Endothelial cell of umbilical vein (primary cell): ENCODE measurements around the gene VPS25. TPM values are rescaled to one million over a fixed set of nuclear protein-coding genes. Genes with fewer than 3 reads are reported as not detected.

Experiments used
- BruUV-seq: library from RNA; stranded (reverse); fragments of 400-500 nt; replicated peaks from 2 replicates; lab custom pipeline; 2021; lab: Mats Ljungman, UMichigan
- CTCF ChIA-PET: fragments of 300-600, 350-600 bp; sonication (Branson Sonifier 250); formaldehyde crosslinking; loops from one replicate; lab custom pipeline; 2021; ENCODE audit warnings: antibody characterized with exemption, inconsistent platforms; lab: Charles Lee
- POLR2A ChIA-PET: fragments of 300-600, 350-600 bp; sonication (Branson Sonifier 250); formaldehyde crosslinking; loops from one replicate; lab custom pipeline; 2021; ENCODE audit warnings: antibody characterized with exemption, inconsistent platforms; lab: Charles Lee
- DNase-seq: peaks from one replicate; pipeline ENCODE4 v3.0.0-alpha.2; 2011; ENCODE audit warnings: low read depth, low spot score
- FAIRE-seq: peaks from 2 replicates; lab custom pipeline; 2011; peaks lifted over from hg19 to GRCh38; lab: Jason Lieb, UNC
- H2AFZ ChIP-seq: 2 replicates; pipeline ENCODE4 v1.6.0; 2012; ENCODE audit warnings: low read depth, low read length, control low read depth, inconsistent platforms
- H3K27ac ChIP-seq: 2 replicates; pipeline ENCODE4 v1.5.1; 2011; ENCODE audit warnings: low read depth, mild to moderate bottlenecking, control low read depth, low read length, moderate library complexity; ENCODE audit not compliant: insufficient read depth
- H3K27me3 ChIP-seq, 2 experiments: 2 replicates each; pipeline versions ENCODE4 v1.6.0 to v1.6.1; 2011; ENCODE audit warnings: low read length in 2 of 2, mixed read lengths in 1 of 2; ENCODE audit not compliant: control insufficient read depth in 2 of 2, insufficient read depth in 2 of 2
- H3K36me3 ChIP-seq, 2 experiments: 2 replicates in 1 of 2; 3 replicates in 1 of 2; pipeline ENCODE4 v1.5.1; 2011; ENCODE audit warnings: low read length in 2 of 2, mild to moderate bottlenecking in 1 of 2, moderate library complexity in 1 of 2; ENCODE audit not compliant: control insufficient read depth in 2 of 2, insufficient read depth in 2 of 2; ENCODE audit errors: extremely low read depth in 1 of 2
- H3K4me1 ChIP-seq: 3 replicates; pipeline ENCODE4 v1.5.1; 2011; ENCODE audit warnings: mild to moderate bottlenecking, low read length; ENCODE audit not compliant: control insufficient read depth, insufficient read depth; ENCODE audit errors: extremely low read depth
- H3K4me2 ChIP-seq: 2 replicates; pipeline ENCODE4 v1.6.1; 2011; ENCODE audit warnings: low read length, control low read depth, mixed read lengths; ENCODE audit not compliant: insufficient read depth
- H3K4me3 ChIP-seq, 3 experiments: fragments of 200-600 bp in 1 of 3; sonication (generic), shearing (Covaris generic) in 1 of 3; replicated peaks in 1 of 3; 2 replicates each; pipeline ENCODE4 v1.5.1; 2011 to 2016; ENCODE audit warnings: control low read depth in 3 of 3, low read length in 3 of 3, mild to moderate bottlenecking in 2 of 3, inconsistent platforms in 1 of 3, low read depth in 1 of 3, moderate library complexity in 1 of 3; ENCODE audit not compliant: insufficient read depth in 1 of 3
- H3K79me2 ChIP-seq: 2 replicates; pipeline ENCODE4 v1.6.0; 2012; ENCODE audit warnings: low read length, inconsistent platforms; ENCODE audit not compliant: control insufficient read depth, insufficient read depth
- H3K9ac ChIP-seq: replicated peaks from 2 replicates; pipeline ENCODE3; 2011; ENCODE audit warnings: low read length, control low read depth; ENCODE audit not compliant: insufficient read depth; ENCODE audit errors: extremely low read depth
- H3K9me1 ChIP-seq: replicated peaks from 3 replicates; pipeline ENCODE4 v1.6.0; 2011; ENCODE audit warnings: mild to moderate bottlenecking, low read length; ENCODE audit not compliant: control insufficient read depth, insufficient read depth; ENCODE audit errors: extremely low read depth
- H3K9me3 ChIP-seq: replicated peaks from 2 replicates; pipeline ENCODE4 v1.5.1; 2012; ENCODE audit warnings: low read length, inconsistent platforms; ENCODE audit not compliant: control insufficient read depth, insufficient read depth
- H4K20me1 ChIP-seq: replicated peaks from 2 replicates; pipeline ENCODE3; 2011; ENCODE audit warnings: mild to moderate bottlenecking, low read length; ENCODE audit not compliant: control insufficient read depth, insufficient read depth; ENCODE audit errors: extremely low read depth
- CTCF ChIP-seq, 2 donors: IDR thresholded peaks; 1 replicate in 1 of 2; 2 replicates in 1 of 2; pipeline ENCODE4 v1.5.1; 2011; ENCODE audit warnings: low read length in 2 of 2, mild to moderate bottlenecking in 2 of 2, moderate library complexity in 2 of 2, control low read depth in 1 of 2, inconsistent platforms in 1 of 2, low read depth in 1 of 2; ENCODE audit not compliant: insufficient read depth in 1 of 2; ENCODE audit errors: extremely low read depth in 1 of 2
- EZH2 ChIP-seq: IDR thresholded peaks from 2 replicates; pipeline ENCODE4 v1.6.1; 2012; ENCODE audit warnings: borderline replicate concordance, low read depth, mild to moderate bottlenecking, moderate library complexity, low read length, inconsistent platforms; ENCODE audit not compliant: severe bottlenecking
- FOS ChIP-seq: IDR thresholded peaks from 2 replicates; pipeline ENCODE4 v1.6.1; 2011; ENCODE audit warnings: mild to moderate bottlenecking, low read length, moderate library complexity, borderline replicate concordance; ENCODE audit not compliant: insufficient read depth
- GATA2 ChIP-seq: IDR thresholded peaks from 2 replicates; pipeline ENCODE4 v1.7.0; 2011; ENCODE audit warnings: low read depth, mild to moderate bottlenecking, moderate library complexity, mixed read lengths, low read length; ENCODE audit not compliant: insufficient read length, insufficient read depth
- JUN ChIP-seq: IDR thresholded peaks from 2 replicates; pipeline ENCODE4 v1.6.1; 2011; ENCODE audit warnings: borderline replicate concordance, low read depth; ENCODE audit not compliant: insufficient read length, insufficient read depth
- MAX ChIP-seq: IDR thresholded peaks from 2 replicates; pipeline ENCODE4 v1.6.1; 2011; ENCODE audit not compliant: insufficient read depth, insufficient read length
- MYC ChIP-seq: IDR thresholded peaks from one replicate; pipeline ENCODE4 v1.6.1; 2011; ENCODE audit warnings: mild to moderate bottlenecking, low read depth, low read length
- POLR2A ChIP-seq: IDR thresholded peaks from 2 replicates; pipeline ENCODE4 v1.6.1; 2012; ENCODE audit warnings: low read depth, mild to moderate bottlenecking, control low read depth, low read length
- POLR2AphosphoS5 ChIP-seq: IDR thresholded peaks from 2 replicates; pipeline ENCODE4 v1.6.1; 2012; ENCODE audit warnings: low read depth, mild to moderate bottlenecking, control low read depth, low read length, moderate library complexity; ENCODE audit not compliant: insufficient read depth
- dilution Hi-C: fragments of 300-500 bp; cut with MboI; formaldehyde crosslinking; loops from one replicate; pipeline ENCODE4 v1.15.0; 2019; ENCODE audit warnings: low sequenced_read_pairs; ENCODE audit not compliant: extremely low pct_ligation_motif_present
- intact Hi-C: fragments of 100-400 bp; cut with micrococcal nuclease; formaldehyde crosslinking; loops from one replicate; pipeline ENCODE4 v1.10.0; 2022
- polyA plus RNA-seq, 4 experiments: library from polyadenylated mRNA; depleted of rRNA in 3 of 4; stranded (reverse) in 3 of 4; unstranded in 1 of 4; fragments of >200 nt; gene quantifications; 2 replicates each; pipeline versions ENCODE4 v1.2.1 to v1.2.3, GENCODE V29; 2011 to 2012; ENCODE audit warnings: missing spikeins in 1 of 4
- total RNA-seq: library from RNA; stranded (reverse); gene quantifications from 2 replicates; pipeline ENCODE4 v1.2.3, GENCODE V29; 2021

Gene VPS25
- total and polyA plus RNA-seq, 2 donors (not counting 3 experiments of a cell fraction or from before 2014, with no cell fraction given), result 45.0 to 86.8 TPM

- ChIA-PET CTCF (interaction anchor here (3.0 kb wide), 1 partner anchor 9 kb away, joined by 21 read pairs; no protein-coding TSS in a partner anchor), POLR2A (interaction anchor here (0.7 kb wide), 1 partner anchor 8 kb away, joined by 3 read pairs; no protein-coding TSS in a partner anchor)
- no peak for DNase-seq
- Histone ChIP-seq H3K27me3 (no peaks in the 10 kb centered on the region), H3K4me3 (no peak overlapping the region), H3K9me1 (no peaks in the 10 kb centered on the region), H3K79me2 (no peaks in the 10 kb centered on the region), H3K9ac (no peak overlapping the region), H3K9me3 (no peaks in the 10 kb centered on the region), H4K20me1 (no peaks in the 10 kb centered on the region), H2AFZ (no peak overlapping the region), H3K36me3 (no peaks in the 10 kb centered on the region), H3K4me2 (no peak overlapping the region), H3K27ac (no peak overlapping the region), H3K4me1 (peaks cover 6% of the 10 kb centered on the region)
- BruUV-seq, result no TSS peak
- dilution Hi-C loops, result no loop called here
- intact Hi-C loops, result no loop called here
- TF ChIP-seq FOS, result no peak
- no peak for TF ChIP-seq MAX
- no peak for TF ChIP-seq EZH2
- no peak for TF ChIP-seq CTCF (IDR thresholded peaks at IDR 0.05; ENCODE audit: extremely low read depth in 1 of 2, insufficient read depth in 1 of 2, low read depth in 1 of 2, low read length in 2 of 2)
- TF ChIP-seq MYC, result no peak
- TF ChIP-seq POLR2AphosphoS5, result no peak
- TF ChIP-seq POLR2A, result no peak
- TF ChIP-seq JUN, result no peak
- TF ChIP-seq GATA2, result no peak
- FAIRE-seq, result no peak
Measured at GRCh38 chr17:42754782-42755181, 18.5 kb upstream of the VPS25 start.
